Measurements from ENCODE around the gene CD248.
"Not testable (repeated sequence)": the region's sequence is repeated elsewhere in the genome, so short reads cannot be mapped to it uniquely, and the experiment has no call there.

- not testable (repeated sequence) for TF ChIP-seq CTCF (conservative IDR thresholded peaks at IDR 0.05); ZFX (IDR thresholded peaks at IDR 0.05)
These were observed 5.9 kb downstream of the CD248 start for GRCh38 chr11:66310803-66311440.

All from C4-2B (cell line).